Measurements from ENCODE around the gene PSMB2.

PSMB2 gene

DNA sequence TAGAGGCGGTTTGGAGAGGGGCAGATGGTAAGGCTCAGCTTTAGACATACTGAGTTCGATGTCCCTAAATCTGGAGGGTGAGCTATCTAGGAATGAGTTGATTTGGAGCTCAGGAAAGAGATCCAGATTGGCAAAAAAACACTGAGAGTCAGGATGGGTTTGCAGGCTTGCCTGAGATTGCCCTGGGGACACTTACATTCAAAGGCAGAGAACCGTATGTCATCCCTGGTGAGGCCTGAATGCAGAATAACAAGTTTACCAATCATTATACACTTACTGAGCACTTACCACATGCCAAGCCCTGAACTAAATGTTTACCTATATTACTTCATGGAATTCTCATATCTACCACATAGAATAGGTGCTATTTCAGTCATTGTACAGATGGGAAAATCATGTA lies 40.7 kb downstream of the PSMB2 start:
- TF ChIP-seq POLR2AphosphoS5 (IDR thresholded peaks at IDR 0.05; ENCODE audit: low read depth), result no peak
- TF ChIP-seq GABPA (IDR thresholded peaks at IDR 0.05; ENCODE audit: low read depth), result no peak
- TF ChIP-seq SPI1 (IDR thresholded peaks at IDR 0.05; ENCODE audit: borderline replicate concordance, low read depth), result no peak
- TF ChIP-seq, protein P1, sequence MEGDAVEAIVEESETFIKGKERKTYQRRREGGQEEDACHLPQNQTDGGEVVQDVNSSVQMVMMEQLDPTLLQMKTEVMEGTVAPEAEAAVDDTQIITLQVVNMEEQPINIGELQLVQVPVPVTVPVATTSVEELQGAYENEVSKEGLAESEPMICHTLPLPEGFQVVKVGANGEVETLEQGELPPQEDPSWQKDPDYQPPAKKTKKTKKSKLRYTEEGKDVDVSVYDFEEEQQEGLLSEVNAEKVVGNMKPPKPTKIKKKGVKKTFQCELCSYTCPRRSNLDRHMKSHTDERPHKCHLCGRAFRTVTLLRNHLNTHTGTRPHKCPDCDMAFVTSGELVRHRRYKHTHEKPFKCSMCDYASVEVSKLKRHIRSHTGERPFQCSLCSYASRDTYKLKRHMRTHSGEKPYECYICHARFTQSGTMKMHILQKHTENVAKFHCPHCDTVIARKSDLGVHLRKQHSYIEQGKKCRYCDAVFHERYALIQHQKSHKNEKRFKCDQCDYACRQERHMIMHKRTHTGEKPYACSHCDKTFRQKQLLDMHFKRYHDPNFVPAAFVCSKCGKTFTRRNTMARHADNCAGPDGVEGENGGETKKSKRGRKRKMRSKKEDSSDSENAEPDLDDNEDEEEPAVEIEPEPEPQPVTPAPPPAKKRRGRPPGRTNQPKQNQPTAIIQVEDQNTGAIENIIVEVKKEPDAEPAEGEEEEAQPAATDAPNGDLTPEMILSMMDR (IDR thresholded peaks at IDR 0.05; ENCODE audit: insufficient read depth, low read length), result no peak
- TF ChIP-seq, protein P2, sequence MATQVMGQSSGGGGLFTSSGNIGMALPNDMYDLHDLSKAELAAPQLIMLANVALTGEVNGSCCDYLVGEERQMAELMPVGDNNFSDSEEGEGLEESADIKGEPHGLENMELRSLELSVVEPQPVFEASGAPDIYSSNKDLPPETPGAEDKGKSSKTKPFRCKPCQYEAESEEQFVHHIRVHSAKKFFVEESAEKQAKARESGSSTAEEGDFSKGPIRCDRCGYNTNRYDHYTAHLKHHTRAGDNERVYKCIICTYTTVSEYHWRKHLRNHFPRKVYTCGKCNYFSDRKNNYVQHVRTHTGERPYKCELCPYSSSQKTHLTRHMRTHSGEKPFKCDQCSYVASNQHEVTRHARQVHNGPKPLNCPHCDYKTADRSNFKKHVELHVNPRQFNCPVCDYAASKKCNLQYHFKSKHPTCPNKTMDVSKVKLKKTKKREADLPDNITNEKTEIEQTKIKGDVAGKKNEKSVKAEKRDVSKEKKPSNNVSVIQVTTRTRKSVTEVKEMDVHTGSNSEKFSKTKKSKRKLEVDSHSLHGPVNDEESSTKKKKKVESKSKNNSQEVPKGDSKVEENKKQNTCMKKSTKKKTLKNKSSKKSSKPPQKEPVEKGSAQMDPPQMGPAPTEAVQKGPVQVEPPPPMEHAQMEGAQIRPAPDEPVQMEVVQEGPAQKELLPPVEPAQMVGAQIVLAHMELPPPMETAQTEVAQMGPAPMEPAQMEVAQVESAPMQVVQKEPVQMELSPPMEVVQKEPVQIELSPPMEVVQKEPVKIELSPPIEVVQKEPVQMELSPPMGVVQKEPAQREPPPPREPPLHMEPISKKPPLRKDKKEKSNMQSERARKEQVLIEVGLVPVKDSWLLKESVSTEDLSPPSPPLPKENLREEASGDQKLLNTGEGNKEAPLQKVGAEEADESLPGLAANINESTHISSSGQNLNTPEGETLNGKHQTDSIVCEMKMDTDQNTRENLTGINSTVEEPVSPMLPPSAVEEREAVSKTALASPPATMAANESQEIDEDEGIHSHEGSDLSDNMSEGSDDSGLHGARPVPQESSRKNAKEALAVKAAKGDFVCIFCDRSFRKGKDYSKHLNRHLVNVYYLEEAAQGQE (IDR thresholded peaks at IDR 0.05; ENCODE audit: insufficient replicate concordance, low read depth), result no peak
- Histone ChIP-seq H3K27me3 (ENCODE audit: insufficient read depth, poor library complexity, severe bottlenecking) (no peaks in the 10 kb centered on the region), H3K27ac (replicated peaks) (no peak overlapping the region), H3K4me3 (replicated peaks; ENCODE audit: insufficient read depth, low read length) (no peak overlapping the region)
- no peak for DNase-seq (ENCODE audit: low read depth in 1 of 2, low spot score in 1 of 2)

DNA sequence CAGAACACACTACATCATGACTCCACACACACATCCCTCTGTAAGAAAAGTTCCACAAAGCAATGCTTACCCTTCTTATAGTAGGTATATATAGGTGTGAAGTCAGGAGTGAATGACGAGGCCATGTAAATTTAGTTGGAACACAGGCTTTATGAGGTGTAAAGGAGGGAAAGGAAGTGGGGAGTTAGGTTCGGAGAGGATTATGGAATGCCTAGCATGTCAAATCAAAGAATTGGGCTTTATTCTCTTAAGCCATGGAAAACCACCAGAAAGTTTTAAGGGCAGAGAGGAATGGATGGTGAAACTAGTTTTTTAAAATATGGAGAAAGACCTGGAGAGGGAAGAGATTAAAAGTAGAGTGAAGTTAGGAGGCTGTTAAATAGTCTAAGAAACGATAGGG lies 41.9 kb downstream of the PSMB2 start:
- Histone ChIP-seq H3K4me3 (replicated peaks; ENCODE audit: insufficient read depth, low read length) (no peak overlapping the region), H3K27ac (replicated peaks) (no peak overlapping the region), H3K27me3 (ENCODE audit: insufficient read depth, poor library complexity, severe bottlenecking) (no peaks in the 10 kb centered on the region)
- TF ChIP-seq GABPA (IDR thresholded peaks at IDR 0.05; ENCODE audit: low read depth) (no peak), SPI1 (IDR thresholded peaks at IDR 0.05; ENCODE audit: borderline replicate concordance, low read depth) (no peak), POLR2AphosphoS5 (IDR thresholded peaks at IDR 0.05; ENCODE audit: low read depth) (no peak)
- TF ChIP-seq, protein P1 (IDR thresholded peaks at IDR 0.05; ENCODE audit: insufficient read depth, low read length), result no peak
- TF ChIP-seq, protein P2 (IDR thresholded peaks at IDR 0.05; ENCODE audit: insufficient replicate concordance, low read depth), result no peak
- no peak for DNase-seq (ENCODE audit: low read depth in 1 of 2, low spot score in 1 of 2)

DNA sequence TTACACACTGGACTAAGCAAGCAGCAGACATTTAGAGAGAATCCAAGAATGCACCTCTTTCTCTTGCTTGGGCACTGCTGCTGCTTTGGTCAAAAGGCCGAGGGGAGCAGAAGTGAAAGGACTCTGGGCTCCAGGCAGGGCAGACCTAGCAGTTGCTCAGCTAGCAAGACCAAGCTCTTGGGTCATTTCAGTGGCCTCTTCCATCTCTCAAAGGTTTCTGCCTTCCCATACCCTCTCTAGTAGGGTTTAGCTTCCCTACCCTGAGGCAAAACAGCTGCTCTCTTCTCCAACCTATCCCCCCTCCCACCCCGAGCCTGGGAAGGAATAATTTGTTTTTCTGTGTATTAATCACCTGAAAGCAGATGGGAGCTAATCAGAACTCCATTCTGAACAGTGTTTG lies 42.4 kb downstream of the PSMB2 start:
- Histone ChIP-seq H3K4me3 (replicated peaks; ENCODE audit: insufficient read depth, low read length) (no peak overlapping the region), H3K27me3 (ENCODE audit: insufficient read depth, poor library complexity, severe bottlenecking) (no peaks in the 10 kb centered on the region), H3K27ac (replicated peaks) (no peak overlapping the region)
- TF ChIP-seq, protein P1 (IDR thresholded peaks at IDR 0.05; ENCODE audit: insufficient read depth, low read length), result no peak
- TF ChIP-seq, protein P2 (IDR thresholded peaks at IDR 0.05; ENCODE audit: insufficient replicate concordance, low read depth), result no peak
- no peak for DNase-seq (ENCODE audit: low read depth in 1 of 2, low spot score in 1 of 2)

All from HL-60 (cell line).